ENCODE measurements around the gene FNDC3B. TPM values are rescaled to one million over a fixed set of nuclear protein-coding genes. Genes with fewer than 3 reads are reported as not detected.

Gene FNDC3B
- total and polyA plus RNA-seq, 9 of the 15 experiments (the other 6 are each of a cell fraction or from before 2014, with no cell fraction given): 7.0 to 35.8 (median 16.2) TPM

DNA sequence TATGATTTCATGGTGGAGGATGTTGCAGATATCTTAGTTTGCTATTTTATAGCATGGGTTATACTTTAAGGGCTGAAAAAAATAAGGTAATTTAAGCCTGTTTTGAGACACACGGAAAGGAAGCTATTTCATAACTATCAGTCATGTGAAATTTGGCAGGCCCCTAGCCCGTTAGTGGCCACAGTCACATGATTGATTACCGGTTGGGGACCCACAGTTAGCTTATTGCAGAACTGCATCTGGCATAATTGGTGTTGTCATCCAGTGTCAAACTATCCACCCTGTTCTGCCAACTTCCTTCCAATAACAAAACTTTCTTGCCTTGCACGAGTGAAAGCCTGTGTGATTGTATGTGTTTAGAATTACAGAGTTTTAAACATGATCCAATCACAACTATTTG lies 35.2 kb downstream of the FNDC3B start (continued):
- TF ChIP-seq, protein P1, sequence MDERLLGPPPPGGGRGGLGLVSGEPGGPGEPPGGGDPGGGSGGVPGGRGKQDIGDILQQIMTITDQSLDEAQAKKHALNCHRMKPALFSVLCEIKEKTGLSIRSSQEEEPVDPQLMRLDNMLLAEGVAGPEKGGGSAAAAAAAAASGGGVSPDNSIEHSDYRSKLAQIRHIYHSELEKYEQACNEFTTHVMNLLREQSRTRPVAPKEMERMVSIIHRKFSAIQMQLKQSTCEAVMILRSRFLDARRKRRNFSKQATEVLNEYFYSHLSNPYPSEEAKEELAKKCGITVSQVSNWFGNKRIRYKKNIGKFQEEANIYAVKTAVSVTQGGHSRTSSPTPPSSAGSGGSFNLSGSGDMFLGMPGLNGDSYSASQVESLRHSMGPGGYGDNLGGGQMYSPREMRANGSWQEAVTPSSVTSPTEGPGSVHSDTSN (CRISPR knock-in tag; IDR thresholded peaks at IDR 0.05; ENCODE audit: low read depth): no peak
- TF ChIP-seq, protein P1 (tag; conservative IDR thresholded peaks at IDR 0.05; ENCODE audit: low read depth): peak; percentile 76
- TF ChIP-seq POLR2B (IDR thresholded peaks at IDR 0.05; ENCODE audit: low read depth, partially characterized antibody): peak; percentile 38
- no peak for TF ChIP-seq SETDB1 (IDR thresholded peaks at IDR 0.05; ENCODE audit: low read length)
- TF ChIP-seq BHLHE40 (IDR thresholded peaks at IDR 0.05; ENCODE audit: low read length): peak; percentile 26; the same call in 1 of the 2 replicates
- TF ChIP-seq, protein P2, sequence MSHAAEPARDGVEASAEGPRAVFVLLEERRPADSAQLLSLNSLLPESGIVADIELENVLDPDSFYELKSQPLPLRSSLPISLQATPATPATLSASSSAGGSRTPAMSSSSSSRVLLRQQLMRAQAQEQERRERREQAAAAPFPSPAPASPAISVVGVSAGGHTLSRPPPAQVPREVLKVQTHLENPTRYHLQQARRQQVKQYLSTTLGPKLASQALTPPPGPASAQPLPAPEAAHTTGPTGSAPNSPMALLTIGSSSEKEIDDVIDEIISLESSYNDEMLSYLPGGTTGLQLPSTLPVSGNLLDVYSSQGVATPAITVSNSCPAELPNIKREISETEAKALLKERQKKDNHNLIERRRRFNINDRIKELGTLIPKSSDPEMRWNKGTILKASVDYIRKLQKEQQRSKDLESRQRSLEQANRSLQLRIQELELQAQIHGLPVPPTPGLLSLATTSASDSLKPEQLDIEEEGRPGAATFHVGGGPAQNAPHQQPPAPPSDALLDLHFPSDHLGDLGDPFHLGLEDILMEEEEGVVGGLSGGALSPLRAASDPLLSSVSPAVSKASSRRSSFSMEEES (CRISPR knock-in tag; IDR thresholded peaks at IDR 0.05): peak; percentile 89
- TF ChIP-seq CEBPB (tag; IDR thresholded peaks at IDR 0.05): peak; percentile 74

DNA sequence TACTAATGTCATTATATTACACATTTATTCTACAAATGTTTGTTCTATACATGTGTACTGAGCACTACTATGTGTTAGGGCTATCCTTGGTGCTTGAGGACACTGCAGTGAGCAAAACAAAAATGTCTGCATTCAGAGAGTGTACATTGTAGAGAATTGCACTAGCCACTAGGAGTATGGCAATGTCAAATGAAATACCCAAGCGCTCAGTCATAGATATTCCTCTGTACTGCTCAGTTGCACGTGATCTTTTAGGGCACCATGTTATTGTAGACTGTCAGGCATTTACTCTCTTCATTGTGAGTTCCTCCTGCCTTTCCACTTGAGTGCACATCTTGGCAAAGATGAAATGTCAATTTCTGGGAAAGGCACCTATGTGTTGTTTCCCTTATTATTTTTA lies 36.8 kb downstream of the FNDC3B start:
- Histone ChIP-seq H3K4me2 (ENCODE audit: insufficient read depth, low read length) (no peak overlapping the region), H3K4me1 (replicated peaks in 1 of 2; ENCODE audit: control insufficient read depth in 2 of 2, insufficient read depth in 2 of 2, low read length in 2 of 2) (peaks cover 7 to 56% of the 10 kb centered on the region in 2 experiments), H3K9me3 (replicated peaks; ENCODE audit: control insufficient read depth, insufficient read depth, low read depth, low read length) (no peaks in the 10 kb centered on the region), H4K20me1 (replicated peaks; ENCODE audit: control insufficient read depth, insufficient read depth, low read length) (0 out of 2 replicates have a peak, but pooled peaks cover 3% of the 10 kb centered on the region), H3K27me3 (ENCODE audit: control insufficient read depth in 2 of 2, insufficient read depth in 2 of 2, low read length in 2 of 2) (no peaks in the 10 kb centered on the region), H3K79me2 (ENCODE audit: control insufficient read depth, insufficient read depth, low read length) (peaks cover 99% of the 10 kb centered on the region), H2AFZ (ENCODE audit: low read depth, low read length) (no peak overlapping the region), H3K4me3 (no peak overlapping the region), H3K9ac (ENCODE audit: insufficient read depth in 1 of 2, low read depth in 2 of 2, low read length in 2 of 2) (no peak overlapping the region), H3K27ac (ENCODE audit: extremely low read depth, low read depth, low read length) (peak overlapping the region; percentile 16; the same call in 1 of the 3 replicates), H3K9me1 (ENCODE audit: control insufficient read depth, insufficient read depth, low read length) (no peaks in the 10 kb centered on the region), H3K36me3 (ENCODE audit: control insufficient read depth, insufficient read depth, low read length) (peaks cover 21% of the 10 kb centered on the region)
- ATAC-seq (peak; percentile 26), DNase-seq (ENCODE audit: extremely low read depth in 1 of 4, low spot score in 3 of 4) (no peak), FAIRE-seq (peak; percentile 60)
- no peak for TF ChIP-seq ZNF76 (CRISPR knock-in tag; IDR thresholded peaks at IDR 0.05; ENCODE audit: borderline replicate concordance)
- TF ChIP-seq BHLHE40 (IDR thresholded peaks at IDR 0.05; ENCODE audit: low read length): peak; percentile 26; the same call in 1 of the 2 replicates
- no peak for TF ChIP-seq ZNF347 (CRISPR knock-in tag; IDR thresholded peaks at IDR 0.05; ENCODE audit: low read depth)
- TF ChIP-seq, protein P3, sequence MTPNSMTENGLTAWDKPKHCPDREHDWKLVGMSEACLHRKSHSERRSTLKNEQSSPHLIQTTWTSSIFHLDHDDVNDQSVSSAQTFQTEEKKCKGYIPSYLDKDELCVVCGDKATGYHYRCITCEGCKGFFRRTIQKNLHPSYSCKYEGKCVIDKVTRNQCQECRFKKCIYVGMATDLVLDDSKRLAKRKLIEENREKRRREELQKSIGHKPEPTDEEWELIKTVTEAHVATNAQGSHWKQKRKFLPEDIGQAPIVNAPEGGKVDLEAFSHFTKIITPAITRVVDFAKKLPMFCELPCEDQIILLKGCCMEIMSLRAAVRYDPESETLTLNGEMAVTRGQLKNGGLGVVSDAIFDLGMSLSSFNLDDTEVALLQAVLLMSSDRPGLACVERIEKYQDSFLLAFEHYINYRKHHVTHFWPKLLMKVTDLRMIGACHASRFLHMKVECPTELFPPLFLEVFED (CRISPR knock-in tag; conservative IDR thresholded peaks at IDR 0.05): no peak
- intact Hi-C loops (cut with micrococcal nuclease) (no loop called here), in situ Hi-C loops (cut with MboI) (no loop called here)
- 59% methylated on average over 2 of the region's 2 CpGs for WGBS (ENCODE audit: insufficient coverage, low coverage, missing lambda C conversion rate)
- BruUV-seq (replicated peaks): no TSS peak
- CTCF ChIA-PET (ENCODE audit: low intra/inter-chr PET ratio): no interaction called here
- POLR2A ChIA-PET: no interaction called here
